ENCODE measurements around the gene TMEM72. TPM values are rescaled to one million over a fixed set of nuclear protein-coding genes. Genes with fewer than 3 reads are reported as not detected.

TMEM72 gene
- total and polyA plus RNA-seq, 2 experiments from 2014 or later, result not detected

- TF ChIP-seq ZNF462 (CRISPR knock-in tag; IDR thresholded peaks at IDR 0.05), result no peak
- TF ChIP-seq ETS1 (IDR thresholded peaks at IDR 0.05), result no peak
- no peak for TF ChIP-seq NANOG (IDR thresholded peaks at IDR 0.05; ENCODE audit: borderline replicate concordance)
- no peak for TF ChIP-seq POLR2AphosphoS5 (IDR thresholded peaks at IDR 0.05; ENCODE audit: low read depth)
- TF ChIP-seq ZNF114 (CRISPR knock-in tag; IDR thresholded peaks at IDR 0.05), result no peak
- no peak for TF ChIP-seq CREB1 (CRISPR knock-in tag; IDR thresholded peaks at IDR 0.05; ENCODE audit: low read depth)
- TF ChIP-seq EZH2phosphoT487 (IDR thresholded peaks at IDR 0.05; ENCODE audit: unreplicated experiment), result no peak
- no peak for TF ChIP-seq EZH2 (IDR thresholded peaks at IDR 0.05; ENCODE audit: low read depth, unreplicated experiment)
These were observed 15.7 kb downstream of the TMEM72 start (continued) for GRCh38 chr10:44926751-44927351.

DNA sequence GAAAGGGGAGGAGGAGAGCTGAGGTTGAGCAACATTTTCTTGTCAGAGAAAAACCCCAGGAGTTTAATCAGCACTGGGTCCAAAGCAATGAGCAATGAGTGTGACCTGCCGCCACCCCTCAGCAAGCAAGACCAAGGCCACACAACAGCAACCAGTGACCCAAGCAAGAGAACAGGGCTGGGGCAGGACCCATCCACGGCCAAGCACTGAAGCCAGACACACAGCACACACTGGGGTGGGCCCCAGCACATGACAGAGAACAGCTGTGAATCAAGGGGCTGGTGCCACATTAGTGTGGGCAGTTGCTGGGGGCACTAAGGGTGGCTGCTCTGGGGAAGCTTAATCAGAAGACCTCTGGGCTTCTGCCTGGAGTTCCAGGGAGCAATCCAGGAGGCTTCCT, 16.2 kb downstream of the TMEM72 start:
- Mint-ChIP-seq H3K36me3 (ENCODE audit: low read depth) (no peaks in the 10 kb centered on the region), H3K9me3 (peaks cover 7% of the 10 kb centered on the region; the same call in 2 of the 3 replicates)
- no peak for ATAC-seq
- no peak for TF ChIP-seq NANOG (IDR thresholded peaks at IDR 0.05; ENCODE audit: borderline replicate concordance)
- TF ChIP-seq, protein P1, sequence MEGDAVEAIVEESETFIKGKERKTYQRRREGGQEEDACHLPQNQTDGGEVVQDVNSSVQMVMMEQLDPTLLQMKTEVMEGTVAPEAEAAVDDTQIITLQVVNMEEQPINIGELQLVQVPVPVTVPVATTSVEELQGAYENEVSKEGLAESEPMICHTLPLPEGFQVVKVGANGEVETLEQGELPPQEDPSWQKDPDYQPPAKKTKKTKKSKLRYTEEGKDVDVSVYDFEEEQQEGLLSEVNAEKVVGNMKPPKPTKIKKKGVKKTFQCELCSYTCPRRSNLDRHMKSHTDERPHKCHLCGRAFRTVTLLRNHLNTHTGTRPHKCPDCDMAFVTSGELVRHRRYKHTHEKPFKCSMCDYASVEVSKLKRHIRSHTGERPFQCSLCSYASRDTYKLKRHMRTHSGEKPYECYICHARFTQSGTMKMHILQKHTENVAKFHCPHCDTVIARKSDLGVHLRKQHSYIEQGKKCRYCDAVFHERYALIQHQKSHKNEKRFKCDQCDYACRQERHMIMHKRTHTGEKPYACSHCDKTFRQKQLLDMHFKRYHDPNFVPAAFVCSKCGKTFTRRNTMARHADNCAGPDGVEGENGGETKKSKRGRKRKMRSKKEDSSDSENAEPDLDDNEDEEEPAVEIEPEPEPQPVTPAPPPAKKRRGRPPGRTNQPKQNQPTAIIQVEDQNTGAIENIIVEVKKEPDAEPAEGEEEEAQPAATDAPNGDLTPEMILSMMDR (conservative IDR thresholded peaks at IDR 0.05; ENCODE audit: low read depth in 2 of 2), result no peak
- no peak for TF ChIP-seq ZNF114 (CRISPR knock-in tag; IDR thresholded peaks at IDR 0.05)
- TF ChIP-seq STAT1 (IDR thresholded peaks at IDR 0.05; ENCODE audit: unreplicated experiment), result no peak
- no peak for TF ChIP-seq ETS1 (IDR thresholded peaks at IDR 0.05)
- TF ChIP-seq POLR2AphosphoS5 (IDR thresholded peaks at IDR 0.05; ENCODE audit: low read depth), result no peak
- no peak for TF ChIP-seq JUNB (IDR thresholded peaks at IDR 0.05; ENCODE audit: unreplicated experiment)
- no peak for TF ChIP-seq EZH2phosphoT487 (IDR thresholded peaks at IDR 0.05; ENCODE audit: unreplicated experiment)
- TF ChIP-seq EZH2 (IDR thresholded peaks at IDR 0.05; ENCODE audit: low read depth, unreplicated experiment), result no peak
- TF ChIP-seq CREB1 (CRISPR knock-in tag; IDR thresholded peaks at IDR 0.05; ENCODE audit: low read depth), result no peak

More for the DNA sequence above, 16.2 kb downstream of the TMEM72 start:
- Histone ChIP-seq H2AFZ (no peak overlapping the region), H3K9me2 (ENCODE audit: insufficient read depth) (no peaks in the 10 kb centered on the region; the same call in 1 of the 2 replicates), H3K27ac (ENCODE audit: low read depth) (no peak overlapping the region), H3K4me3 (no peak overlapping the region), H3F3A (replicated peaks; ENCODE audit: low read depth) (no peaks in the 10 kb centered on the region), H3K79me2 (replicated peaks; ENCODE audit: insufficient read depth) (no peaks in the 10 kb centered on the region), H3K4me1 (ENCODE audit: insufficient read depth) (no peaks in the 10 kb centered on the region), H3K36me3 (ENCODE audit: insufficient read depth) (no peaks in the 10 kb centered on the region), H3K4me2 (no peak overlapping the region), H3K27me3 (ENCODE audit: insufficient read depth) (no peaks in the 10 kb centered on the region), H4K20me1 (replicated peaks; ENCODE audit: insufficient read depth) (no peaks in the 10 kb centered on the region)
- no peak for DNase-seq (ENCODE audit: low spot score)
- no peaks in the 10 kb centered on the region for H3K4me1 Mint-ChIP-seq
- no peak overlapping the region for H3K4me3 Mint-ChIP-seq
- H3K27me3 Mint-ChIP-seq (ENCODE audit: insufficient read depth, low read depth, poor library complexity), result peaks cover 4% of the 10 kb centered on the region
- no peak overlapping the region for H3K27ac Mint-ChIP-seq

Measured in GM23338 (cell line).